BE2C (cell line): ENCODE measurements around the gene NSD2.

Source experiments
- DNase-seq: peaks from one replicate; pipeline ENCODE4 v3.0.0-alpha.2; 2020
- H3K27me3 ChIP-seq: fragments of 250-450 bp; sonication (Bioruptor Pico); 2 replicates; pipeline ENCODE4 v1.5.1; 2020; ENCODE audit warnings: mild to moderate bottlenecking
- H3K36me3 ChIP-seq: fragments of 250-450 bp; sonication (Bioruptor Pico); 2 replicates; pipeline ENCODE4 v1.5.1; 2020; ENCODE audit warnings: mild to moderate bottlenecking
- H3K4me1 ChIP-seq: fragments of 250-450 bp; sonication (Bioruptor Pico); 2 replicates; pipeline ENCODE4 v1.5.1; 2020
- H3K4me3 ChIP-seq: 2 replicates; pipeline ENCODE4 v1.5.1; 2011; ENCODE audit warnings: low read depth, low read length
- H3K9me3 ChIP-seq: fragments of 250-450 bp; sonication (Bioruptor Pico); 2 replicates; pipeline ENCODE4 v1.5.1; 2020
- CTCF ChIP-seq: IDR thresholded peaks from 2 replicates; pipeline ENCODE4 v1.5.1; 2012; ENCODE audit warnings: mild to moderate bottlenecking, low read depth, low read length

The NSD2 gene

GRCh38 chr4:1986578-1987210 lies 115.5 kb downstream of the NSD2 start:
- H3K27me3 ChIP-seq, result no peaks in the 10 kb centered on the region
- H3K36me3 ChIP-seq, result peaks cover 84% of the 10 kb centered on the region
- no peak for DNase-seq
- H3K4me3 ChIP-seq, result no peak overlapping the region
- peaks cover 18% of the 10 kb centered on the region for H3K4me1 ChIP-seq
- no peak for TF ChIP-seq CTCF
- no peaks in the 10 kb centered on the region for H3K9me3 ChIP-seq

- Histone ChIP-seq H3K27me3 (no peaks in the 10 kb centered on the region), H3K9me3 (no peaks in the 10 kb centered on the region), H3K36me3 (peaks cover 81% of the 10 kb centered on the region), H3K4me1 (peaks cover 18% of the 10 kb centered on the region), H3K4me3 (no peak overlapping the region)
- TF ChIP-seq CTCF, result no peak
- DNase-seq, result no peak
Observed at GRCh38 chr4:1987296-1987695, 116.1 kb downstream of the NSD2 start.

- Histone ChIP-seq H3K9me3 (no peaks in the 10 kb centered on the region), H3K4me1 (peaks cover 18% of the 10 kb centered on the region), H3K27me3 (no peaks in the 10 kb centered on the region), H3K4me3 (no peak overlapping the region), H3K36me3 (peaks cover 75% of the 10 kb centered on the region)
- TF ChIP-seq CTCF, result no peak
- no peak for DNase-seq
Observed at GRCh38 chr4:1987721-1988326, 116.6 kb downstream of the NSD2 start.

GRCh38 chr4:1988327-1988724 lies 117.1 kb downstream of the NSD2 start:
- H3K4me1 ChIP-seq, result peaks cover 18% of the 10 kb centered on the region
- H3K9me3 ChIP-seq, result no peaks in the 10 kb centered on the region
- TF ChIP-seq CTCF, result no peak
- H3K36me3 ChIP-seq, result peaks cover 70% of the 10 kb centered on the region
- H3K4me3 ChIP-seq, result no peak overlapping the region
- DNase-seq, result no peak
- H3K27me3 ChIP-seq, result no peaks in the 10 kb centered on the region

- Histone ChIP-seq H3K27me3 (no peaks in the 10 kb centered on the region), H3K36me3 (peaks cover 56% of the 10 kb centered on the region)
Observed at GRCh38 chr4:1989533-1990347, 118.5 kb downstream of the NSD2 start.

More at GRCh38 chr4:1989533-1990347, 118.5 kb downstream of the NSD2 start:
- Histone ChIP-seq H3K4me3 (no peak overlapping the region), H3K4me1 (peaks cover 6% of the 10 kb centered on the region), H3K9me3 (no peaks in the 10 kb centered on the region)
- TF ChIP-seq CTCF, result no peak
- no peak for DNase-seq
